K562 (cell line): ENCODE data around the gene INKA2. TPM values are rescaled to one million over a fixed set of nuclear protein-coding genes. Genes with fewer than 3 reads are reported as not detected.

Experiments
- ATAC-seq: fragments of 200-7000 bp; cut with Tn5 transposase; 3 replicates; pipeline ENCODE4 v1.9.1; 2020; ENCODE audit warnings: moderate library complexity
- BruUV-seq: library from RNA; stranded (reverse); fragments of 400-500 nt; replicated peaks from 2 replicates; lab custom pipeline; 2021; lab: Mats Ljungman, UMichigan
- CTCF ChIA-PET: fragments of 300-600 bp; formaldehyde crosslinking; extraction: SDS; loops from one replicate; lab custom pipeline; 2021; ENCODE audit warnings: low intra/inter-chr PET ratio; lab: Yijun Ruan, JAX
- POLR2A ChIA-PET: fragments of 300-600, 350-650 bp; sonication (Branson Sonifier 250); formaldehyde crosslinking; extraction: SDS; loops from one replicate; lab custom pipeline; 2021; ENCODE audit warnings: antibody characterized with exemption, inconsistent platforms; lab: Yijun Ruan, JAX
- DNase-seq, 4 experiments: peaks; one replicate each; pipeline versions ENCODE4 v3.0.0 to v3.0.0-alpha.2; 2011 to 2018; ENCODE audit warnings: low spot score in 3 of 4, mixed read lengths in 3 of 4; ENCODE audit errors: extremely low read depth in 1 of 4
- FAIRE-seq: peaks from 2 replicates; lab custom pipeline; 2011; peaks lifted over from hg19 to GRCh38; lab: Jason Lieb, UNC
- H2AFZ ChIP-seq: 2 replicates; pipeline ENCODE4 v1.6.0; 2011; ENCODE audit warnings: low read depth, low read length, control low read depth, inconsistent platforms
- H3K27ac ChIP-seq: fragments of 200-600 bp; 3 replicates; pipeline ENCODE4 v1.8.0; 2011; ENCODE audit warnings: low read depth, mild to moderate bottlenecking, control low read depth, inconsistent platforms, low read length, moderate library complexity, mixed read lengths; ENCODE audit errors: extremely low read depth
- H3K27me3 ChIP-seq, 2 experiments: fragments of 300-600 bp in 1 of 2; 2 replicates in 1 of 2; 3 replicates in 1 of 2; pipeline versions ENCODE4 v1.6.0 to v1.8.0; 2011; ENCODE audit warnings: inconsistent platforms in 2 of 2, low read length in 2 of 2, mild to moderate bottlenecking in 1 of 2, mixed read lengths in 1 of 2, moderate library complexity in 1 of 2; ENCODE audit not compliant: control insufficient read depth in 2 of 2, insufficient read depth in 2 of 2
- H3K36me3 ChIP-seq: fragments of 300-600 bp; 3 replicates; pipeline ENCODE4 v1.8.0; 2011; ENCODE audit warnings: mild to moderate bottlenecking, low read length, inconsistent platforms; ENCODE audit not compliant: control insufficient read depth, insufficient read depth
- H3K4me1 ChIP-seq, 2 experiments: fragments of 200-600 bp in 1 of 2; replicated peaks in 1 of 2; 2 replicates in 1 of 2; 3 replicates in 1 of 2; pipeline versions ENCODE4 v1.5.1 to v1.8.0; 2011; ENCODE audit warnings: inconsistent platforms in 2 of 2, low read length in 2 of 2, mild to moderate bottlenecking in 1 of 2, mixed read lengths in 1 of 2, moderate library complexity in 1 of 2; ENCODE audit not compliant: control insufficient read depth in 2 of 2, insufficient read depth in 2 of 2
- H3K4me2 ChIP-seq: 2 replicates; pipeline ENCODE4 v1.6.1; 2011; ENCODE audit warnings: low read length, control low read depth, inconsistent platforms, mixed read lengths; ENCODE audit not compliant: insufficient read depth
- H3K4me3 ChIP-seq: fragments of 200-600 bp; sonication (generic), shearing (Covaris generic); 2 replicates; pipeline ENCODE4 v1.5.1; 2016; ENCODE audit warnings: control low read depth, inconsistent platforms
- H3K79me2 ChIP-seq: fragments of 200-600 bp; 3 replicates; pipeline ENCODE4 v1.8.0; 2011; ENCODE audit warnings: low read length, inconsistent platforms; ENCODE audit not compliant: control insufficient read depth, insufficient read depth
- H3K9ac ChIP-seq, 2 experiments: 2 replicates each; pipeline versions ENCODE4 v1.6.0 to v1.6.1; 2011; ENCODE audit warnings: low read depth in 2 of 2, low read length in 2 of 2, control low read depth in 1 of 2, inconsistent platforms in 1 of 2, mild to moderate bottlenecking in 1 of 2, mixed read lengths in 1 of 2; ENCODE audit not compliant: insufficient read depth in 1 of 2
- H3K9me1 ChIP-seq: one replicate; pipeline ENCODE4 v1.6.0; 2011; ENCODE audit warnings: inconsistent platforms, mild to moderate bottlenecking, low read length, moderate library complexity; ENCODE audit not compliant: control insufficient read depth, insufficient read depth
- H3K9me3 ChIP-seq: replicated peaks from 2 replicates; pipeline ENCODE4 v1.5.1; 2011; ENCODE audit warnings: low read depth, low read length, inconsistent platforms; ENCODE audit not compliant: control insufficient read depth, insufficient read depth
- H4K20me1 ChIP-seq: replicated peaks from 2 replicates; pipeline ENCODE4 v1.6.1; 2011; ENCODE audit warnings: low read length, inconsistent platforms, mixed read lengths; ENCODE audit not compliant: control insufficient read depth, insufficient read depth
- HMG20B ChIP-seq: fragments of 250-450 bp; sonication (Bioruptor Pico); IDR thresholded peaks from 2 replicates; pipeline ENCODE4 v1.5.0; 2021; ENCODE audit warnings: mild to moderate bottlenecking
- ZNF785 ChIP-seq: fragments of 250-450 bp; sonication (Bioruptor Pico); IDR thresholded peaks from 2 replicates; pipeline ENCODE4 v1.4.0; 2020; ENCODE audit warnings: mild to moderate bottlenecking
- WGBS: fragments of 100-300 bp; shearing (Covaris generic); methylation state at CpG from one replicate; pipeline ENCODE4 v1.1.6; 2016; ENCODE audit warnings: low coverage, mixed read lengths; ENCODE audit not compliant: insufficient coverage; ENCODE audit errors: missing lambda C conversion rate; 5-methylcytosine and 5-hydroxymethylcytosine counted together
- in situ Hi-C: fragments of 300-500 bp; cut with MboI; formaldehyde crosslinking; loops from 4 replicates; pipeline ENCODE4 v1.15.0; 2018; ENCODE audit warnings: inconsistent platforms, mixed read lengths
- intact Hi-C: fragments of 100-400 bp; cut with micrococcal nuclease; formaldehyde crosslinking; loops from 2 replicates; pipeline ENCODE4 v1.14.2; 2022
- polyA plus RNA-seq, 8 experiments: library from polyadenylated mRNA; depleted of rRNA in 4 of 8; stranded (reverse) in 5 of 8; unstranded in 3 of 8; fragments of >200 nt; fragmentation: Nextera tagmentation in 2 of 8; fragmentation: Illumina TruSeq in 1 of 8; extraction: Ambion mirVana in 2 of 8; extraction: Trizol in 1 of 8; gene quantifications; 2 replicates each; pipeline versions ENCODE4 v1.2.1 to v1.2.3, GENCODE V29; 2011 to 2014; ENCODE audit warnings: inconsistent platforms in 1 of 8, missing spikeins in 1 of 8
- total RNA-seq, 7 experiments: library from RNA; depleted of rRNA in 6 of 7; stranded (reverse); fragments of >200 nt in 6 of 7; fragmentation: Illumina TruSeq in 2 of 7; extraction: Trizol in 2 of 7; gene quantifications; 2 replicates each; pipeline versions ENCODE4 v1.2.1 to v1.2.3, GENCODE V29; 2011 to 2021; ENCODE audit warnings: low replicate concordance in 1 of 7
- TF ChIP-seq, protein P1 (sequence below): sonication (generic); formaldehyde crosslinking; IDR thresholded peaks from 2 replicates; pipeline ENCODE4 v1.8.0; 2022; ENCODE audit warnings: missing genetic modification reagents, mild to moderate bottlenecking, borderline replicate concordance
- TF ChIP-seq, protein P2 (sequence below): sonication (generic); formaldehyde crosslinking; IDR thresholded peaks from 2 replicates; pipeline ENCODE4 v1.8.1; 2022; ENCODE audit warnings: missing genetic modification reagents
- TF ChIP-seq, protein P3 (sequence below): fragments of 200-400 bp; formaldehyde crosslinking; IDR thresholded peaks from 2 replicates; pipeline ENCODE4 v1.6.1; 2017; ENCODE audit warnings: mild to moderate bottlenecking, low read depth, low read length, moderate library complexity
- TF ChIP-seq, protein P4 (sequence below), 2 experiments: fragments of 450-650 bp; IDR thresholded peaks; 2 replicates each; pipeline ENCODE4 v1.6.1; 2018; ENCODE audit warnings: mild to moderate bottlenecking in 2 of 2, low read depth in 1 of 2; ENCODE audit not compliant: partially characterized antibody in 2 of 2

Gene INKA2
- total and polyA plus RNA-seq, 9 of the 15 experiments (the other 6 are each of a cell fraction or from before 2014, with no cell fraction given) = 0.04 to 1.4 (median 0.26) TPM; not detected in 1

DNA sequence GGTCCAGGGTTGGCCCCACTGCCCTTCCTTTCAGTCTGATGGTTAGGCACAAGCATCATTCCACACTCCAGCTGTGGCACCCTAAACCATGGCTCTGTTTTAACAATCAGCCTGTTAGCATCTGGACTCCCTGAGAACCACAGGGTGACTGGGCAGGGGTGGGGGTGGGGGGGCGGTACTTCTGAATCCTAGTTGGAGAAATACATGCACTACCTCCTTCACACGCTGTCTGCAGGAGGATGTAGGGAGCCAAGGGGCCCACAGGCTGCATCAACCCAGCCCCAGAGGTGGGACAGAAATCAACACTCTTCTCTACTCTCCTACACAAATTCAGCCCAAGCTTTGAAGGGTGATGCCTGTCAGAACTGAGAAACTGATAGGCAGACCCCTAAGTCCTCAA is 40.4 kb upstream of the INKA2 start:
- in situ Hi-C loops = no loop called here
- ChIA-PET POLR2A (no interaction called here), CTCF (no interaction called here)
- no peak for ATAC-seq
- no peaks in the 10 kb centered on the region for H3K4me1 ChIP-seq
- intact Hi-C loops = no loop called here
- H3K36me3 ChIP-seq = no peaks in the 10 kb centered on the region
- no peaks in the 10 kb centered on the region for H4K20me1 ChIP-seq
- no peaks in the 10 kb centered on the region for H3K9me1 ChIP-seq
- peaks cover 17 to 25% of the 10 kb centered on the region in 2 experiments; a peak in 4 of 5 replicates for H3K27me3 ChIP-seq
- TF ChIP-seq HMG20B = no peak
- TF ChIP-seq, protein P1, sequence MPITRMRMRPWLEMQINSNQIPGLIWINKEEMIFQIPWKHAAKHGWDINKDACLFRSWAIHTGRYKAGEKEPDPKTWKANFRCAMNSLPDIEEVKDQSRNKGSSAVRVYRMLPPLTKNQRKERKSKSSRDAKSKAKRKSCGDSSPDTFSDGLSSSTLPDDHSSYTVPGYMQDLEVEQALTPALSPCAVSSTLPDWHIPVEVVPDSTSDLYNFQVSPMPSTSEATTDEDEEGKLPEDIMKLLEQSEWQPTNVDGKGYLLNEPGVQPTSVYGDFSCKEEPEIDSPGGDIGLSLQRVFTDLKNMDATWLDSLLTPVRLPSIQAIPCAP (CRISPR knock-in tag) = no peak
- H3K4me2 ChIP-seq = no peak overlapping the region
- H3K79me2 ChIP-seq = no peaks in the 10 kb centered on the region
- H3K27ac ChIP-seq = no peak overlapping the region
- no peak for DNase-seq
- no TSS peak for BruUV-seq
- no peaks in the 10 kb centered on the region for H3K9me3 ChIP-seq
- no peak for FAIRE-seq
- WGBS = 0% methylated on average over 2 of the region's 2 CpGs
- H2AFZ ChIP-seq = no peak overlapping the region
- no peak overlapping the region for H3K4me3 ChIP-seq
- H3K9ac ChIP-seq = no peak overlapping the region

DNA sequence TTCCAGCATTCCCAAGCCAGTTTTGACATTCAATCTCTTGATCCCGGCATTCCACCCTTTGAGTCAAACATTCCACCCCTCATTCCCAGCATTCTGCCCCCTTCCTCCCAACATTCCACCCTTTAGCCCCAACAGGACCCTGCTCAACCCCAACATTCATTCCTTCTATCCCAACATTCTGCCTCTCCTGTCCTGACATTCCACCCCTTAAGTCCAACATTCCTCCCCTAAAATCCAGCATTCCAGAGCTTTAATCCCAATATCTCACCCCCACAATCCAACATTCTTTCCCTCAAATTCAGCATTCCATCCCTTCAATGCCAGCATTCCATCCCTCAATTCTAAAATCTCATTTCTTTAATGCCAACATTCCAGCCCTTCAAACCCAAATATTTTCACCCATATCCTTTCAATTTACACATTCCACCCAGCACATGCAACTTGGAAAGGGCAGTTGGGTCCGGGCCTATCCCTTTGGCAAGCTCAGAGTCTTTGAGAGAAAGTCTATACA is 39.4 kb upstream of the INKA2 start:
- Histone ChIP-seq H3K9me3 (no peaks in the 10 kb centered on the region), H4K20me1 (no peaks in the 10 kb centered on the region), H3K4me1 (no peaks in the 10 kb centered on the region), H3K27me3 (peaks cover 19 to 30% of the 10 kb centered on the region in 2 experiments; a peak in 4 of 5 replicates), H2AFZ (no peak overlapping the region), H3K4me2 (no peak overlapping the region), H3K27ac (no peak overlapping the region), H3K4me3 (no peak overlapping the region), H3K9ac (no peak overlapping the region), H3K79me2 (no peaks in the 10 kb centered on the region), H3K9me1 (no peaks in the 10 kb centered on the region), H3K36me3 (no peaks in the 10 kb centered on the region)
- no peak for DNase-seq
- BruUV-seq = no TSS peak
- ChIA-PET POLR2A (interaction anchor here (0.6 kb wide), 1 partner anchor 1472 kb away, joined by 3 read pairs; no protein-coding TSS in a partner anchor), CTCF (no interaction called here)
- in situ Hi-C loops (no loop called here), intact Hi-C loops (no loop called here)
- ATAC-seq = no peak
- 0% methylated on average over 2 of the region's 2 CpGs for WGBS
- no peak for FAIRE-seq
- TF ChIP-seq, protein P2, sequence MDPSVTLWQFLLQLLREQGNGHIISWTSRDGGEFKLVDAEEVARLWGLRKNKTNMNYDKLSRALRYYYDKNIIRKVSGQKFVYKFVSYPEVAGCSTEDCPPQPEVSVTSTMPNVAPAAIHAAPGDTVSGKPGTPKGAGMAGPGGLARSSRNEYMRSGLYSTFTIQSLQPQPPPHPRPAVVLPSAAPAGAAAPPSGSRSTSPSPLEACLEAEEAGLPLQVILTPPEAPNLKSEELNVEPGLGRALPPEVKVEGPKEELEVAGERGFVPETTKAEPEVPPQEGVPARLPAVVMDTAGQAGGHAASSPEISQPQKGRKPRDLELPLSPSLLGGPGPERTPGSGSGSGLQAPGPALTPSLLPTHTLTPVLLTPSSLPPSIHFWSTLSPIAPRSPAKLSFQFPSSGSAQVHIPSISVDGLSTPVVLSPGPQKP = no peak
- TF ChIP-seq, protein P3, sequence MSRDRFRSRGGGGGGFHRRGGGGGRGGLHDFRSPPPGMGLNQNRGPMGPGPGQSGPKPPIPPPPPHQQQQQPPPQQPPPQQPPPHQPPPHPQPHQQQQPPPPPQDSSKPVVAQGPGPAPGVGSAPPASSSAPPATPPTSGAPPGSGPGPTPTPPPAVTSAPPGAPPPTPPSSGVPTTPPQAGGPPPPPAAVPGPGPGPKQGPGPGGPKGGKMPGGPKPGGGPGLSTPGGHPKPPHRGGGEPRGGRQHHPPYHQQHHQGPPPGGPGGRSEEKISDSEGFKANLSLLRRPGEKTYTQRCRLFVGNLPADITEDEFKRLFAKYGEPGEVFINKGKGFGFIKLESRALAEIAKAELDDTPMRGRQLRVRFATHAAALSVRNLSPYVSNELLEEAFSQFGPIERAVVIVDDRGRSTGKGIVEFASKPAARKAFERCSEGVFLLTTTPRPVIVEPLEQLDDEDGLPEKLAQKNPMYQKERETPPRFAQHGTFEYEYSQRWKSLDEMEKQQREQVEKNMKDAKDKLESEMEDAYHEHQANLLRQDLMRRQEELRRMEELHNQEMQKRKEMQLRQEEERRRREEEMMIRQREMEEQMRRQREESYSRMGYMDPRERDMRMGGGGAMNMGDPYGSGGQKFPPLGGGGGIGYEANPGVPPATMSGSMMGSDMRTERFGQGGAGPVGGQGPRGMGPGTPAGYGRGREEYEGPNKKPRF = no peak
- TF ChIP-seq ZNF785 (CRISPR knock-in tag) = no peak
- TF ChIP-seq, protein P4, sequence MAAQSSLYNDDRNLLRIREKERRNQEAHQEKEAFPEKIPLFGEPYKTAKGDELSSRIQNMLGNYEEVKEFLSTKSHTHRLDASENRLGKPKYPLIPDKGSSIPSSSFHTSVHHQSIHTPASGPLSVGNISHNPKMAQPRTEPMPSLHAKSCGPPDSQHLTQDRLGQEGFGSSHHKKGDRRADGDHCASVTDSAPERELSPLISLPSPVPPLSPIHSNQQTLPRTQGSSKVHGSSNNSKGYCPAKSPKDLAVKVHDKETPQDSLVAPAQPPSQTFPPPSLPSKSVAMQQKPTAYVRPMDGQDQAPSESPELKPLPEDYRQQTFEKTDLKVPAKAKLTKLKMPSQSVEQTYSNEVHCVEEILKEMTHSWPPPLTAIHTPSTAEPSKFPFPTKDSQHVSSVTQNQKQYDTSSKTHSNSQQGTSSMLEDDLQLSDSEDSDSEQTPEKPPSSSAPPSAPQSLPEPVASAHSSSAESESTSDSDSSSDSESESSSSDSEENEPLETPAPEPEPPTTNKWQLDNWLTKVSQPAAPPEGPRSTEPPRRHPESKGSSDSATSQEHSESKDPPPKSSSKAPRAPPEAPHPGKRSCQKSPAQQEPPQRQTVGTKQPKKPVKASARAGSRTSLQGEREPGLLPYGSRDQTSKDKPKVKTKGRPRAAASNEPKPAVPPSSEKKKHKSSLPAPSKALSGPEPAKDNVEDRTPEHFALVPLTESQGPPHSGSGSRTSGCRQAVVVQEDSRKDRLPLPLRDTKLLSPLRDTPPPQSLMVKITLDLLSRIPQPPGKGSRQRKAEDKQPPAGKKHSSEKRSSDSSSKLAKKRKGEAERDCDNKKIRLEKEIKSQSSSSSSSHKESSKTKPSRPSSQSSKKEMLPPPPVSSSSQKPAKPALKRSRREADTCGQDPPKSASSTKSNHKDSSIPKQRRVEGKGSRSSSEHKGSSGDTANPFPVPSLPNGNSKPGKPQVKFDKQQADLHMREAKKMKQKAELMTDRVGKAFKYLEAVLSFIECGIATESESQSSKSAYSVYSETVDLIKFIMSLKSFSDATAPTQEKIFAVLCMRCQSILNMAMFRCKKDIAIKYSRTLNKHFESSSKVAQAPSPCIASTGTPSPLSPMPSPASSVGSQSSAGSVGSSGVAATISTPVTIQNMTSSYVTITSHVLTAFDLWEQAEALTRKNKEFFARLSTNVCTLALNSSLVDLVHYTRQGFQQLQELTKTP (IDR thresholded peaks at IDR 0.05; ENCODE audit: low read depth in 1 of 2, partially characterized antibody in 2 of 2) = no peak
